Endothelial cell of umbilical vein (primary cell): ENCODE results near the gene TDRKH. TPM values are rescaled to one million over a fixed set of nuclear protein-coding genes. Genes with fewer than 3 reads are reported as not detected.

Experiments used
- BruUV-seq: library from RNA; stranded (reverse); fragments of 400-500 nt; replicated peaks from 2 replicates; lab custom pipeline; 2021; lab: Mats Ljungman, UMichigan
- CTCF ChIA-PET: fragments of 300-600, 350-600 bp; sonication (Branson Sonifier 250); formaldehyde crosslinking; loops from one replicate; lab custom pipeline; 2021; ENCODE audit warnings: antibody characterized with exemption, inconsistent platforms; lab: Charles Lee
- POLR2A ChIA-PET: fragments of 300-600, 350-600 bp; sonication (Branson Sonifier 250); formaldehyde crosslinking; loops from one replicate; lab custom pipeline; 2021; ENCODE audit warnings: antibody characterized with exemption, inconsistent platforms; lab: Charles Lee
- DNase-seq: peaks from one replicate; pipeline ENCODE4 v3.0.0-alpha.2; 2011; ENCODE audit warnings: low read depth, low spot score
- FAIRE-seq: peaks from 2 replicates; lab custom pipeline; 2011; peaks lifted over from hg19 to GRCh38; lab: Jason Lieb, UNC
- H2AFZ ChIP-seq: 2 replicates; pipeline ENCODE4 v1.6.0; 2012; ENCODE audit warnings: low read depth, low read length, control low read depth, inconsistent platforms
- H3K27ac ChIP-seq: 2 replicates; pipeline ENCODE4 v1.5.1; 2011; ENCODE audit warnings: low read depth, mild to moderate bottlenecking, control low read depth, low read length, moderate library complexity; ENCODE audit not compliant: insufficient read depth
- H3K27me3 ChIP-seq, 2 experiments: 2 replicates each; pipeline versions ENCODE4 v1.6.0 to v1.6.1; 2011; ENCODE audit warnings: low read length in 2 of 2, mixed read lengths in 1 of 2; ENCODE audit not compliant: control insufficient read depth in 2 of 2, insufficient read depth in 2 of 2
- H3K36me3 ChIP-seq, 2 experiments: 2 replicates in 1 of 2; 3 replicates in 1 of 2; pipeline ENCODE4 v1.5.1; 2011; ENCODE audit warnings: low read length in 2 of 2, mild to moderate bottlenecking in 1 of 2, moderate library complexity in 1 of 2; ENCODE audit not compliant: control insufficient read depth in 2 of 2, insufficient read depth in 2 of 2; ENCODE audit errors: extremely low read depth in 1 of 2
- H3K4me1 ChIP-seq: 3 replicates; pipeline ENCODE4 v1.5.1; 2011; ENCODE audit warnings: mild to moderate bottlenecking, low read length; ENCODE audit not compliant: control insufficient read depth, insufficient read depth; ENCODE audit errors: extremely low read depth
- H3K4me2 ChIP-seq: 2 replicates; pipeline ENCODE4 v1.6.1; 2011; ENCODE audit warnings: low read length, control low read depth, mixed read lengths; ENCODE audit not compliant: insufficient read depth
- H3K4me3 ChIP-seq, 3 experiments: fragments of 200-600 bp in 1 of 3; sonication (generic), shearing (Covaris generic) in 1 of 3; replicated peaks in 1 of 3; 2 replicates each; pipeline ENCODE4 v1.5.1; 2011 to 2016; ENCODE audit warnings: control low read depth in 3 of 3, low read length in 3 of 3, mild to moderate bottlenecking in 2 of 3, inconsistent platforms in 1 of 3, low read depth in 1 of 3, moderate library complexity in 1 of 3; ENCODE audit not compliant: insufficient read depth in 1 of 3
- H3K79me2 ChIP-seq: 2 replicates; pipeline ENCODE4 v1.6.0; 2012; ENCODE audit warnings: low read length, inconsistent platforms; ENCODE audit not compliant: control insufficient read depth, insufficient read depth
- H3K9ac ChIP-seq: replicated peaks from 2 replicates; pipeline ENCODE3; 2011; ENCODE audit warnings: low read length, control low read depth; ENCODE audit not compliant: insufficient read depth; ENCODE audit errors: extremely low read depth
- H3K9me1 ChIP-seq: replicated peaks from 3 replicates; pipeline ENCODE4 v1.6.0; 2011; ENCODE audit warnings: mild to moderate bottlenecking, low read length; ENCODE audit not compliant: control insufficient read depth, insufficient read depth; ENCODE audit errors: extremely low read depth
- H3K9me3 ChIP-seq: replicated peaks from 2 replicates; pipeline ENCODE4 v1.5.1; 2012; ENCODE audit warnings: low read length, inconsistent platforms; ENCODE audit not compliant: control insufficient read depth, insufficient read depth
- H4K20me1 ChIP-seq: replicated peaks from 2 replicates; pipeline ENCODE3; 2011; ENCODE audit warnings: mild to moderate bottlenecking, low read length; ENCODE audit not compliant: control insufficient read depth, insufficient read depth; ENCODE audit errors: extremely low read depth
- EZH2 ChIP-seq: IDR thresholded peaks from 2 replicates; pipeline ENCODE4 v1.6.1; 2012; ENCODE audit warnings: borderline replicate concordance, low read depth, mild to moderate bottlenecking, moderate library complexity, low read length, inconsistent platforms; ENCODE audit not compliant: severe bottlenecking
- FOS ChIP-seq: IDR thresholded peaks from 2 replicates; pipeline ENCODE4 v1.6.1; 2011; ENCODE audit warnings: mild to moderate bottlenecking, low read length, moderate library complexity, borderline replicate concordance; ENCODE audit not compliant: insufficient read depth
- GATA2 ChIP-seq: IDR thresholded peaks from 2 replicates; pipeline ENCODE4 v1.7.0; 2011; ENCODE audit warnings: low read depth, mild to moderate bottlenecking, moderate library complexity, mixed read lengths, low read length; ENCODE audit not compliant: insufficient read length, insufficient read depth
- JUN ChIP-seq: IDR thresholded peaks from 2 replicates; pipeline ENCODE4 v1.6.1; 2011; ENCODE audit warnings: borderline replicate concordance, low read depth; ENCODE audit not compliant: insufficient read length, insufficient read depth
- MYC ChIP-seq: IDR thresholded peaks from one replicate; pipeline ENCODE4 v1.6.1; 2011; ENCODE audit warnings: mild to moderate bottlenecking, low read depth, low read length
- POLR2A ChIP-seq: IDR thresholded peaks from 2 replicates; pipeline ENCODE4 v1.6.1; 2012; ENCODE audit warnings: low read depth, mild to moderate bottlenecking, control low read depth, low read length
- POLR2AphosphoS5 ChIP-seq: IDR thresholded peaks from 2 replicates; pipeline ENCODE4 v1.6.1; 2012; ENCODE audit warnings: low read depth, mild to moderate bottlenecking, control low read depth, low read length, moderate library complexity; ENCODE audit not compliant: insufficient read depth
- dilution Hi-C: fragments of 300-500 bp; cut with MboI; formaldehyde crosslinking; loops from one replicate; pipeline ENCODE4 v1.15.0; 2019; ENCODE audit warnings: low sequenced_read_pairs; ENCODE audit not compliant: extremely low pct_ligation_motif_present
- intact Hi-C: fragments of 100-400 bp; cut with micrococcal nuclease; formaldehyde crosslinking; loops from one replicate; pipeline ENCODE4 v1.10.0; 2022
- polyA plus RNA-seq, 4 experiments: library from polyadenylated mRNA; depleted of rRNA in 3 of 4; stranded (reverse) in 3 of 4; unstranded in 1 of 4; fragments of >200 nt; gene quantifications; 2 replicates each; pipeline versions ENCODE4 v1.2.1 to v1.2.3, GENCODE V29; 2011 to 2012; ENCODE audit warnings: missing spikeins in 1 of 4
- total RNA-seq: library from RNA; stranded (reverse); gene quantifications from 2 replicates; pipeline ENCODE4 v1.2.3, GENCODE V29; 2021
- TF ChIP-seq, protein P1 (sequence below), 2 donors: IDR thresholded peaks; 1 replicate in 1 of 2; 2 replicates in 1 of 2; pipeline ENCODE4 v1.5.1; 2011; ENCODE audit warnings: low read length in 2 of 2, mild to moderate bottlenecking in 2 of 2, moderate library complexity in 2 of 2, control low read depth in 1 of 2, inconsistent platforms in 1 of 2, low read depth in 1 of 2; ENCODE audit not compliant: insufficient read depth in 1 of 2; ENCODE audit errors: extremely low read depth in 1 of 2
- TF ChIP-seq, protein P2 (sequence below): IDR thresholded peaks from 2 replicates; pipeline ENCODE4 v1.6.1; 2011; ENCODE audit not compliant: insufficient read depth, insufficient read length

The TDRKH gene
- total and polyA plus RNA-seq, 2 donors (not counting 3 experiments of a cell fraction or from before 2014, with no cell fraction given), result 3.9 to 9.6 TPM

DNA sequence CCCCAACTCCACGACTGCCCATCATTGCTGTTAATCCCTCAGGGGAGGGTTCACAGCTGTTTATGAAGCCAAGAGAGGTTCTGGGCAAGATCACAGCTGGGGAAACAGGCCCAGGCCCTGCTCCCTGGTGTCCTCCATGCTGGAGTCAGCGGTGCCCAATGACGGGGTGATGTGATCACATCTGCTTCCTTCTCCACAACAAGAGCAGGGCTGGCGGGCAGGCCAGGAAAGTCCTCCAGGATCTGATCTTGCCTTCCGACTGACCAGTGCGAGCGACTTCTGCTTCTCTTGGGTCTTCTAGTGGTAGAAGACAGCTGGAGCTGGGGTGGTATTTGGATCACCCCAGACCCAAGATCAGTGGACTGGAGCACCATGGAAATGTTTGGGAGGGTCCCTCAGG lies 15.9 kb upstream of the TDRKH start:
- no peak for FAIRE-seq
- CTCF ChIA-PET, result interaction anchor here (0.8 to 2.4 kb wide), 4 partner anchors 17 to 113 kb away, joined by 3 to 8 read pairs (median 4); no protein-coding TSS in a partner anchor
- peaks cover 17 to 23% of the 10 kb centered on the region in 2 experiments for H3K27me3 ChIP-seq

DNA sequence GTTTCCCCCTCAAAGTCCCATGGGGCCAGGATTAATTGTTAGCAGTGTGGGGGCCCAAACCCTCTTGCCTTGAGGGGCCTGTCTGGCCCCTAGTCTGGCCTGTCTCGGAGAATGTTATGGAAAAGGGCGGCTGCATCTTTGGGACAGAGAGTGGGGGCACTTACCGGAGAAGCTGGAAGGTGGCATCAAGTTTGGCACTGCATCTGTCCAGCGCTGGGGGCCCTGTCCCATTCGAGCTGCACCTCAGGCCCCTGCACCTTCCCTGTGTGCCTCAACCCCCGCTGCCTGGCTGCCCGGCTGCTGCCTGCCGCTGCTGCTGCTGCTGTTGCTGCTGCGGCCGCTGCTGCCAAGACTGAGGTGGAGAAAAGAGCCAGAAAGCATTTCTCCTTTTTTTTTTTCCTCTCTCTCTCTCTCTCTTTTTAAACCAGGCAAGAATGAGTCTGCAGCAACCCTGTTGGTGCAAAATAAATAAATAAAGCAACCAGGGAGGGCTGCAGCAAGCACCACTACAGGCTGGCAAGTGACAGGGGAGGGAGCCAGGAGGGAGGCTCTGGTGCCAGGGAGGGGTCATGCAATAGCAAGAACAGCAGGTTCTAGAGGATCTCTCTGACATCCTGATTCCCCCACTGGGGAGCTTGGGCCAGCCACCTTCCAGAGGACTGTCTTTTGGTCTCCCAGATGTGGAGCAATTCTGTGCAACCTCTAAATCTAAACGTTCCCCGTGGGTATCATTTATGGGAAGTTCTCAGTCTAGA lies 14.9 kb upstream of the TDRKH start, which contains the start of gene LINGO4:
TSS of gene LINGO4 (minus strand) at position 354 of the 755 bp plus-strand sequence. CDS start 2,715 bp downstream, outside the sequence.
- BruUV-seq, result no TSS peak

More for the DNA sequence above, 15.9 kb upstream of the TDRKH start:
- BruUV-seq, result no TSS peak
- intact Hi-C loops (no loop called here), dilution Hi-C loops (no loop called here)
- H2AFZ ChIP-seq, result no peak overlapping the region
- no peak overlapping the region for H3K4me3 ChIP-seq
- H3K27ac ChIP-seq, result no peak overlapping the region
- H3K79me2 ChIP-seq, result no peaks in the 10 kb centered on the region
- no peaks in the 10 kb centered on the region for H3K9me1 ChIP-seq
- POLR2A ChIA-PET, result no interaction called here
- no peaks in the 10 kb centered on the region for H3K4me1 ChIP-seq
- H3K9me3 ChIP-seq, result no peaks in the 10 kb centered on the region
- H3K9ac ChIP-seq, result no peak overlapping the region
- TF ChIP-seq MYC, result no peak
- no peak for TF ChIP-seq GATA2
- H3K4me2 ChIP-seq, result no peak overlapping the region
- no peaks in the 10 kb centered on the region for H4K20me1 ChIP-seq
- no peak for DNase-seq
- H3K36me3 ChIP-seq, result no peaks in the 10 kb centered on the region

More for the DNA sequence above, 14.9 kb upstream of the TDRKH start, which contains the start of gene LINGO4:
- no peak for FAIRE-seq
- H3K36me3 ChIP-seq, result no peaks in the 10 kb centered on the region
- ChIA-PET CTCF (interaction anchor here (2.4 kb wide), 1 partner anchor 31 kb away, joined by 8 read pairs; no protein-coding TSS in a partner anchor), POLR2A (no interaction called here)
- no peaks in the 10 kb centered on the region for H3K9me1 ChIP-seq
- no peak within 1 kb of the TSS for H3K4me2 ChIP-seq
- intact Hi-C loops, result no loop called here
- H3K4me1 ChIP-seq, result no peaks in the 10 kb centered on the region
- no peaks in the 10 kb centered on the region for H4K20me1 ChIP-seq
- H3K9me3 ChIP-seq, result no peaks in the 10 kb centered on the region
- H3K27me3 ChIP-seq, result peaks cover 17 to 23% of the 10 kb centered on the region in 2 experiments
- H3K79me2 ChIP-seq, result no peaks in the 10 kb centered on the region
- H2AFZ ChIP-seq, result no peak within 1 kb of the TSS
- H3K27ac ChIP-seq, result no peak within 1 kb of the TSS
- H3K4me3 ChIP-seq, result no peak within 1 kb of the TSS
- dilution Hi-C loops, result no loop called here
- DNase-seq, result no peak
- TF ChIP-seq GATA2 (no peak), FOS (no peak), MYC (no peak), POLR2AphosphoS5 (no peak), EZH2 (no peak), POLR2A (no peak), JUN (no peak)
- TF ChIP-seq, protein P1, sequence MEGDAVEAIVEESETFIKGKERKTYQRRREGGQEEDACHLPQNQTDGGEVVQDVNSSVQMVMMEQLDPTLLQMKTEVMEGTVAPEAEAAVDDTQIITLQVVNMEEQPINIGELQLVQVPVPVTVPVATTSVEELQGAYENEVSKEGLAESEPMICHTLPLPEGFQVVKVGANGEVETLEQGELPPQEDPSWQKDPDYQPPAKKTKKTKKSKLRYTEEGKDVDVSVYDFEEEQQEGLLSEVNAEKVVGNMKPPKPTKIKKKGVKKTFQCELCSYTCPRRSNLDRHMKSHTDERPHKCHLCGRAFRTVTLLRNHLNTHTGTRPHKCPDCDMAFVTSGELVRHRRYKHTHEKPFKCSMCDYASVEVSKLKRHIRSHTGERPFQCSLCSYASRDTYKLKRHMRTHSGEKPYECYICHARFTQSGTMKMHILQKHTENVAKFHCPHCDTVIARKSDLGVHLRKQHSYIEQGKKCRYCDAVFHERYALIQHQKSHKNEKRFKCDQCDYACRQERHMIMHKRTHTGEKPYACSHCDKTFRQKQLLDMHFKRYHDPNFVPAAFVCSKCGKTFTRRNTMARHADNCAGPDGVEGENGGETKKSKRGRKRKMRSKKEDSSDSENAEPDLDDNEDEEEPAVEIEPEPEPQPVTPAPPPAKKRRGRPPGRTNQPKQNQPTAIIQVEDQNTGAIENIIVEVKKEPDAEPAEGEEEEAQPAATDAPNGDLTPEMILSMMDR (IDR thresholded peaks at IDR 0.05; ENCODE audit: extremely low read depth in 1 of 2, insufficient read depth in 1 of 2, low read depth in 1 of 2, low read length in 2 of 2), result no peak
- TF ChIP-seq, protein P2, sequence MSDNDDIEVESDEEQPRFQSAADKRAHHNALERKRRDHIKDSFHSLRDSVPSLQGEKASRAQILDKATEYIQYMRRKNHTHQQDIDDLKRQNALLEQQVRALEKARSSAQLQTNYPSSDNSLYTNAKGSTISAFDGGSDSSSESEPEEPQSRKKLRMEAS, result no peak
- no peak within 1 kb of the TSS for H3K9ac ChIP-seq
